Choroid plexus epithelial cell (primary cell): ENCODE measurements around the gene LSMEM2.
"Not testable (repeated sequence)": the region's sequence is repeated elsewhere in the genome, so short reads cannot be mapped to it uniquely, and the experiment has no call there.

ENCODE experiments used
- DNase-seq: peaks from one replicate; pipeline ENCODE4 v3.0.0-alpha.2; 2010; ENCODE audit warnings: low read depth
- H3K4me3 ChIP-seq: 2 replicates; pipeline ENCODE4 v1.5.1; 2011; ENCODE audit warnings: low read depth, mild to moderate bottlenecking, control low read depth, low read length, moderate library complexity
- TF ChIP-seq, protein P1 (sequence below): conservative IDR thresholded peaks from 2 replicates; pipeline ENCODE4 v1.5.1; 2011; ENCODE audit warnings: low read depth, mild to moderate bottlenecking, control low read depth, inconsistent platforms, low read length, moderate library complexity

LSMEM2 gene

GRCh38 chr3:50241163-50241562, 37.7 kb upstream of the LSMEM2 start:
- H3K4me3 ChIP-seq, result no peak overlapping the region
- TF ChIP-seq, protein P1, sequence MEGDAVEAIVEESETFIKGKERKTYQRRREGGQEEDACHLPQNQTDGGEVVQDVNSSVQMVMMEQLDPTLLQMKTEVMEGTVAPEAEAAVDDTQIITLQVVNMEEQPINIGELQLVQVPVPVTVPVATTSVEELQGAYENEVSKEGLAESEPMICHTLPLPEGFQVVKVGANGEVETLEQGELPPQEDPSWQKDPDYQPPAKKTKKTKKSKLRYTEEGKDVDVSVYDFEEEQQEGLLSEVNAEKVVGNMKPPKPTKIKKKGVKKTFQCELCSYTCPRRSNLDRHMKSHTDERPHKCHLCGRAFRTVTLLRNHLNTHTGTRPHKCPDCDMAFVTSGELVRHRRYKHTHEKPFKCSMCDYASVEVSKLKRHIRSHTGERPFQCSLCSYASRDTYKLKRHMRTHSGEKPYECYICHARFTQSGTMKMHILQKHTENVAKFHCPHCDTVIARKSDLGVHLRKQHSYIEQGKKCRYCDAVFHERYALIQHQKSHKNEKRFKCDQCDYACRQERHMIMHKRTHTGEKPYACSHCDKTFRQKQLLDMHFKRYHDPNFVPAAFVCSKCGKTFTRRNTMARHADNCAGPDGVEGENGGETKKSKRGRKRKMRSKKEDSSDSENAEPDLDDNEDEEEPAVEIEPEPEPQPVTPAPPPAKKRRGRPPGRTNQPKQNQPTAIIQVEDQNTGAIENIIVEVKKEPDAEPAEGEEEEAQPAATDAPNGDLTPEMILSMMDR, result no peak
- DNase-seq, result no peak

- TF ChIP-seq, protein P1, result no peak
- no peak for DNase-seq
- H3K4me3 ChIP-seq, result no peak overlapping the region
Measured at GRCh38 chr3:50241713-50242380, 37.0 kb upstream of the LSMEM2 start.

- no peak overlapping the region for H3K4me3 ChIP-seq
- TF ChIP-seq, protein P1, result no peak
- DNase-seq, result no peak
Measured at GRCh38 chr3:50242381-50242770, 36.5 kb upstream of the LSMEM2 start.

DNA sequence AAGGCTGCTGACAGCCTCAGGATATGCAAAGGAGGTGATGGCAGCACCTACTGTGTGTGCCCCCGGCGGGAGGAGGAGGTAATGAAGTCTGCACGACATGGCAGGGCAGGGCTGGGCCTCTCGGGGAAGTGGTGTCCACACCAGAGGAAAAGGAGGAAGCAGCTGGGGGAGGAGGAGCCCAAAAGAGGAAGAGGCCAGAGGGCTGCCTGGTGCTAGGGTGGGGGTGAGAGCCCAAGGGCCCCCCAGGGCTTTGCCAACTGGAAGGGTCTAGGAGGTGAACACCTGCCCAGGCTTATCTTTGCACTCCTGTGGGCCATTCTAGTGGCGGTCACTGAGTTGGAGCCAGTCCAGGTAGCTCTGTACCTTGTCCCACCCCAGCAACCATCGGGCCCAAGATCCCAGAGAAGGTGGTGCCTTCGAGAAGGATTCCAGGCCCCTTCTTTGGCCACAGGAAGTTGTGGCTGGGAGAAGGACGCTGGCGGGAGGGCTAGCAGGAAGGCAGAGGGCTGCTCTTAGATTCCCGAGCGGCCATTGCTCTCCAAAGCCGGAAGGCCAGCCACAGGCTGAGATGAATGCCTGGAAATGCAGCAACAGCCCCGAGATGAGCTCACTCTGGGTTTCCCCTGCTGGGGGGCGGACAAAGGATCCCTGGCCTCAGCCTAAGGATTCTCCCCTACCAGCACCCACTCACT, 35.9 kb upstream of the LSMEM2 start:
- TF ChIP-seq, protein P1, result no peak
- DNase-seq, result peak; percentile 86
- peak overlapping the region; percentile 2 for H3K4me3 ChIP-seq

- H3K4me3 ChIP-seq, result peak overlapping the region; percentile 8
- DNase-seq, result no peak
- TF ChIP-seq, protein P1, result no peak
Measured at GRCh38 chr3:50243543-50243895, 35.4 kb upstream of the LSMEM2 start.

GRCh38 chr3:50244813-50245212, 34.1 kb upstream of the LSMEM2 start:
- not testable (repeated sequence) for DNase-seq, H3K4me3 ChIP-seq

DNA sequence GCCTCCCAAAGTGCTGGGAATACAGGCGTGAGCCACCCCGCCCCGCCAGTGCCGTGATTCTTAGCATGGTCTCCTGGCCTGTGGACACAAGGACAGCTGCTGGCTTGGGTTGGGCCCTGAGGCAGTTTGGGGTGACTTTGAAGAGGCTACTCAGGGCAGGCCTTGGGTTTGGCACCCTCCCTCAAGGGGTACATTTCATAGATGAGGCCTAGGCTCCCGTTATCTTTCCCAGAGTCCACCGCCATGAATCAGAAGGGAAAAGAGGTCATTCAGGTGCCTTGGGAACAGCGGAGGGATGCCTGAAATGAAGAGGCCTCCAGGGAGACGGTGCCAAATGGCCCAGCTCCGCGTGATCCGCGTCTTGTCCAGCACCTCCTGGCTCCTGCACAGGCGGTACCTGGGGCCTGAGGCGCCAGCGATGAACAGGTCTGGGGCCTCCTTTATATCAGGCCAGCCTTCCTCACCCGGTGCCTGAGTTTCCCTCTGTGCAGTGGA, 33.6 kb upstream of the LSMEM2 start:
- no peak for DNase-seq
- TF ChIP-seq, protein P1, result no peak
- H3K4me3 ChIP-seq, result no peak overlapping the region
